Measurements from ENCODE around the gene CIAO3.

CIAO3 gene

GRCh38 chr16:711548-712320 lies 29.1 kb downstream of the CIAO3 start:
- peak; percentile 68 to 75 (median 72) for DNase-seq (ENCODE audit: low read depth in 4 of 4, low spot score in 1 of 4)

- no peak for DNase-seq (ENCODE audit: low read depth in 4 of 4, low spot score in 1 of 4)
These were observed 29.7 kb downstream of the CIAO3 start for GRCh38 chr16:711084-711483.

GRCh38 chr16:710500-711075 lies 30.2 kb downstream of the CIAO3 start:
- DNase-seq (ENCODE audit: low read depth in 4 of 4, low spot score in 1 of 4) = no peak

- DNase-seq (ENCODE audit: low read depth in 4 of 4, low spot score in 1 of 4) = no peak
These were observed 31.0 kb downstream of the CIAO3 start for GRCh38 chr16:709566-710499.

- DNase-seq (ENCODE audit: low read depth in 4 of 4, low spot score in 1 of 4) = no peak
These were observed 31.8 kb downstream of the CIAO3 start for GRCh38 chr16:708959-709358.

- DNase-seq (ENCODE audit: low read depth in 4 of 4, low spot score in 1 of 4) = no peak
These were observed 32.8 kb downstream of the CIAO3 start for GRCh38 chr16:708019-708418.

GRCh38 chr16:707062-707538 lies 33.7 kb downstream of the CIAO3 start:
- DNase-seq (ENCODE audit: low read depth in 4 of 4, low spot score in 1 of 4) = no peak

- no peak for DNase-seq (ENCODE audit: low read depth in 4 of 4, low spot score in 1 of 4)
These were observed 34.4 kb downstream of the CIAO3 start for GRCh38 chr16:706189-707061.

- no peak for DNase-seq (ENCODE audit: low read depth in 4 of 4, low spot score in 1 of 4)
These were observed 35.2 kb downstream of the CIAO3 start, which contains the start of gene FBXL16 for GRCh38 chr16:705431-706188. FBXL16 (minus strand) TSS chr16:705801; CDS start chr16:697405, 8,396 bp downstream.

- no peak for DNase-seq (ENCODE audit: low read depth in 4 of 4, low spot score in 1 of 4)
These were observed 36.0 kb downstream of the CIAO3 start for GRCh38 chr16:704552-705380.

GRCh38 chr16:704047-704446 lies 36.8 kb downstream of the CIAO3 start:
- DNase-seq (ENCODE audit: low read depth in 4 of 4, low spot score in 1 of 4) = no peak

- no peak for DNase-seq (ENCODE audit: low read depth in 4 of 4, low spot score in 1 of 4)
These were observed 37.4 kb downstream of the CIAO3 start for GRCh38 chr16:703406-703805.

- DNase-seq (ENCODE audit: low read depth in 4 of 4, low spot score in 1 of 4) = no peak
These were observed 38.5 kb downstream of the CIAO3 start for GRCh38 chr16:702341-702740.

GRCh38 chr16:700684-701584 lies 39.9 kb downstream of the CIAO3 start:
- DNase-seq (ENCODE audit: low read depth in 4 of 4, low spot score in 1 of 4) = peak in 1 of 4 experiments; percentile 33

- DNase-seq (ENCODE audit: low read depth in 4 of 4, low spot score in 1 of 4) = no peak
These were observed 41.7 kb downstream of the CIAO3 start for GRCh38 chr16:698911-699671.

- DNase-seq (ENCODE audit: low read depth in 4 of 4, low spot score in 1 of 4) = peak in 2 of 4 experiments; percentile 55 to 63
These were observed 45.3 kb downstream of the CIAO3 start for GRCh38 chr16:695355-696089.

Measured in stimulated activated CD4-positive, alpha-beta T cell treated with anti-CD3 and anti-CD28 coated beads, Interleukin-1b, Interleukin-23, amount 100 ng/mL, for 24 hours (primary cell).